Jurkat, Clone E6-1 (cell line): ENCODE results near the gene HDAC4.

Experiments
- DNase-seq: peaks from one replicate; pipeline ENCODE4 v3.0.0-alpha.2; 2011; ENCODE audit warnings: low read depth, low spot score
- H3K4me3 ChIP-seq: 2 replicates; pipeline ENCODE4 v1.5.1; 2011; ENCODE audit warnings: mild to moderate bottlenecking, low read length, control low read depth, moderate library complexity

Gene HDAC4

DNA sequence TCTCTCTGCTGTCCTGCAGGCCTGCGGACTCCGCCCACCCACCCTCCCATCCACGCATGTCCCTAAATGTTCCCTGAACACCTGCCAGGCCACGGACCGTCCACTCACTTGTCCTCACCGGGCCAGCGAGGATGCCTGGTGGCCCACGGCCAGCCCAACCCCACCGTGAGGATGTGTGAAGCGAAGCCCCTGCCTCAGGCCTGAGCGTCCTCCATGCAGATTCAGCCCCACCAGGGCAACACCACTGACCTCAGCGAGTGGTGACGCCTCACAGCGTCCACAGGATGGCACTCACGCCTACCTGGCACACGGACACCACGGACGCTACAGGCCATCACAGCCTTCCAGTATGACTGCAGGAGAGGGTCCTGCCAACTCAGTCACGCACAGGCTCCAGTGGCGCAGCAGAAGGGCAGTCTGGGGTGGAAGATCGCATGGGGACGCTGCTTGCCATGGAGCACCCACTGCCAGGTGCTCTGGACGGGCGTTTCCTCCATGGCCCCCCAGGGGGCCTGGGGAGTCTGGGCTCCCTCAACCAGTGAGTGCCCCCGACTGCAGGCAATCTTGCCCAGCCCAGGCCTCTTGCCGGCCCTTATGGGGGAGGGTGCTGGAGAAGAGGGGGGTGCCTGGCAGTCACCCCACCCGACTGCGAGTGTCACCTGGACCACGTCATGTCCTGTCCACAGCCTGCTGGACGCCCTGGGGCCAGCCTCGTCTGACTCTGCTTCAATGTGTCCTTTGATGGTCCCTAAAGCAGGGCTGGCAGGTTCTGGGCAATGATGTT is 25.4 kb downstream of the HDAC4 start:
- H3K4me3 ChIP-seq = no peak overlapping the region
- DNase-seq = no peak

DNA sequence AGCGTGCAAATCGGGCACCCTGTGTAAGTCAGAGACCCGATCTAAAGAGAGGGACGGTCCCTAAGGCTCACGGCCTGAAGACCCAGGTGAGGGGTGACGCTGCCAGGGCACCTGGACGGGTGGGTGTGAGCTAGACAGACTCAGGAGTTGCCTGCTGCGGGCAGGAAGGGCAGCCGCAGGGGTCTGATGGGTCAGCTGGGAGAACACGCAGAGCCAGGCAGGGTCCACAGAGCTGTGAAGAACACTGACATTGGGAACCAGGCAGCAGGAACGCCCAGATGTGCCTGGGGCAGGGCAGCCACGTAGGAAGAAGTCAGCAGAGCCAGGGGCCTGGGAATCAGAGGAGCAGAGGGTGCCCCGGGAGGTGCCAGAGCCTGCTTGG is 25.9 kb downstream of the HDAC4 start:
- H3K4me3 ChIP-seq = no peak overlapping the region
- no peak for DNase-seq

DNA sequence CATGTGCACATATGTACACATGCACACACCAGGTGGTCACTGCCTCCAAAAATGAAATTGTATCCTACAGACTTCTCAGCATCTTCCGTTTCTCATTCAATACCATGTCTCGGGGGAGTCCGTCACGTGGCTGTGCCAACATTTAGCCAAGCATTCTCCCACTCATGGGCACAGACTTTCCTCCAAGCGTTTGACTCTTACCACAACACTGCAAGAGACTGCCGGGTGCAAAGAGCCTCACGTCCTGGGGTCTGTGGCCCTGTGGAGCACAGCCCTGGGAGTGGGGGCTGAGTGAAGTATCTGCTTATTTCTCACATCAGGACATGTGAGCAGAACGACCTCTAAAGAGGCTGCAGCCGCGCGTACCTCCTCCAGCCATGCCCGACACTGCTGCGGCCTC is 28.0 kb downstream of the HDAC4 start:
- H3K4me3 ChIP-seq = no peak overlapping the region

DNA sequence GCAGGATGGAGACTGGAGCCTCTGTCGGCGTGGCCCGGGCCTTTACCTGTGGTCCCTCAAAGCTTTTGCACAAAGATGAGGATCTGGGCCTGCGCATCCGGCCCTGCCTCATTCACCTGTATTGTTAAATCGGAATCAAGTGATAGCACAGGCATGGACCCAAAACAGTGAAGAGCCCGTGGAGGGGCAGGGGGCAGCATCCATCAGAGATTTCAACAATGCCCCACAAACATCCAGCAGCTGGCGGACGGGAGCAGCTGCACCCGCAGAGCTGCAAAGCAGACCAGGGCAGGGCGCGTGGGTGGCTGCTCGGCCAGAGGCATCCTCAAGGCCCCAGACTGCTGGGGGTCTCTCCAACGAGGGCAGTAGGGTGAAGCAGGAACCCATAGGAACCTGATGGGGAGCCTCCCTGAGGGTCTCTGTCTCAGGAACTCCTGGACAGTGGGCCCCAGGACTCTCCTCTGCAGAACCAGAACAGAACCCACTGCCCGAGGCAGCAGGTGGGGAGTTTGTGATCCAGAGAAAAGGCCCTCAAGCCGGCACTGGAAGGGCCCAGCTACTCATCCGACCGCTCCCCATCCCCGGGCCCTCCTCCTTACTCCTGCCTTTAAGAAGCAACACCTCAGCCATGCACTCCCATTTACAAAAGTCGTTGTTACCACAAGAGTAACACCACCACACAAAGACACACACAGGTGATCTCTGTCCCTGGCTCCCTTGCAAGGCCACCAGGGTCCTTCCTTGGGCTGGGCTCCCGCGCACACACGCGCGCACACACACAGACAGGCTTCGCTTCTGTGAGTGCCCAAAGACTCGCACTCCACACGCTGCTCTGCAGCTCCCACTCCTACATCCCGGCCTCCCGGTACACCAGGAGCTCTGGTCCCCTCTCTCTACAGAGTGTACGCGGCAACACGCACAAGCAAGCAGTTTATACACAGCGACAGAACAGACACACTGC is 28.8 kb downstream of the HDAC4 start:
- no peak overlapping the region for H3K4me3 ChIP-seq
- no peak for DNase-seq

More for the DNA sequence above, 28.0 kb downstream of the HDAC4 start:
- DNase-seq = no peak

DNA sequence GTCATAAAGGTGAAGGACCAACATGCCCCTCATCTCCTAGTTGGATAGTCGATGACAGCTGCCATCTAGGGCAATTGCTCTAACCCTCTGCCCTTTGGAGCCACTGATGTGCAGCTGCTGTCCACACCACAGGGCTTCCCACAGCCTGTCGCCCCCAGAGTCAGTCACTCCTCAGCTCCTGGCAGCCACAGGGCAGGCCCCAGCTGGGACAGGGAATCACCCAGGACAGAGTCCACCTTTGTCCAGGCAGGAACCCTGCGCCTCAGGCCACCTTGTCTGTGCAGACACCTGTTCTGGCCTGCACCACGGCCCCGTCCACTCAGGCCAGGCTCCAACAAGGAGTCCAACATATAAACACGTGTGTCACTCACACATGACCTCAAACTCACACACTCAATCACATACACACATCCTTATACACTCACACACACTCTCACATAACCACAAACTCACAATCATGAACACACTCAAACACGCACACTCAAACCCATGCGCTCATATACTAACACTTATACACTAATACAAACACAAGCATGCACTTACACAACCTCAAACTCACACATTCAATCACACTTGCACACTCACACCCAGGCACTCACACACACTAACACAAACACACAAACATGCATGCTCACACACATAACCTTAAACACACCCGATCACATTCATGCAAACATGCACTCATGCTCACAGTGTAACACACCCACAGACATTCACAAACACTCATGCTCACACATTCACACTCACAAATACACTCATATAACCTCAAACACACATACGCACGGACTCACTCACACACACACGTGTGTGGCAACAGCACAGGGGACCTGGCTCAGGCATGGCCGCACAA is 29.7 kb downstream of the HDAC4 start:
- no peak for DNase-seq
- peak overlapping the region; percentile 46; the same call in 1 of the 2 replicates for H3K4me3 ChIP-seq

DNA sequence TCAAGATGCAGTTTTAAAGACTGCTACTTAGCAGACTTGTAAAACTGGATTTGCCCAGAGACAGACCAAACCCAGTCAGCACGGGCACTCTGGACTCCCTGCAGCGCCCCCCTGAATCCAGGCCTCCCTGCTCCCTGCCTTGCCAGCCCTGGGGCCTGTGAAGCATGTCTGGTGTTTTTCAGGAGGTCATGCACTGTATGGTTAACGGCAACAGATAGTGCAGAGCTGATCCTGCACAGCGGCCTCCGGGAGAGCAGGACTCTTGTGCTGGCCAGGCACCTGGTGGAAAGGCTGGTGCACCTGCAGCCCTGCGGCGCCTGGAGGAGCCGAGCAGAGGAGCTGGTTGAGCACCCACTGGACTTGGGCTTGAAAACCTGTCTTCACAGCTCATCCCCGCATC is 30.4 kb downstream of the HDAC4 start:
- DNase-seq = no peak
- H3K4me3 ChIP-seq = peak overlapping the region; percentile 46

DNA sequence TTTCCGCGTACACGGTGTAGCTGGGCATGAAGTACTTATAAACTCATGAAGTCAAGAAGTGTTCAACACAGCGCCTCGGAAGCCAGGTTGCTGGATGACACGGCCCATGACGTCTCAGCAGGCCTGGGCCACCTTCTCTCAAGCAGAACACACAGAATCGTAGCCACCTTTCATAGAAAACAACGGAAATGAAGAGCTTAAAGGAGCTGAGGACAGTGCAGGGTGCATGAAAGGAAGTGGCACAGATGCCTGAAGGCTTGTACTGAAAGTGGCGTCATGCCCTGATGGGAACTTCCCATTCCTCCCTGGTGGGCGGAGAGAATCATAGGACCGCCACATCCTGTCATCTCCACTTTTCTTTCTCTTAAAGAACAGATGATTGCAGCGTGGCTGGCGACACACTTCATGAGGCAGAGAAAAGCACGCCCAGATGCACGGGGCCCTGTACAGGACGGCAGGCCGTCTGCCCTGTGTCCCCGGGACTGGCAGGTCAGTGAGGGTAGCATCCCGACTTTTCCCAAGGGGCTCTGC is 31.1 kb downstream of the HDAC4 start:
- H3K4me3 ChIP-seq = peak overlapping the region; percentile 46
- DNase-seq = peak; percentile 95

DNA sequence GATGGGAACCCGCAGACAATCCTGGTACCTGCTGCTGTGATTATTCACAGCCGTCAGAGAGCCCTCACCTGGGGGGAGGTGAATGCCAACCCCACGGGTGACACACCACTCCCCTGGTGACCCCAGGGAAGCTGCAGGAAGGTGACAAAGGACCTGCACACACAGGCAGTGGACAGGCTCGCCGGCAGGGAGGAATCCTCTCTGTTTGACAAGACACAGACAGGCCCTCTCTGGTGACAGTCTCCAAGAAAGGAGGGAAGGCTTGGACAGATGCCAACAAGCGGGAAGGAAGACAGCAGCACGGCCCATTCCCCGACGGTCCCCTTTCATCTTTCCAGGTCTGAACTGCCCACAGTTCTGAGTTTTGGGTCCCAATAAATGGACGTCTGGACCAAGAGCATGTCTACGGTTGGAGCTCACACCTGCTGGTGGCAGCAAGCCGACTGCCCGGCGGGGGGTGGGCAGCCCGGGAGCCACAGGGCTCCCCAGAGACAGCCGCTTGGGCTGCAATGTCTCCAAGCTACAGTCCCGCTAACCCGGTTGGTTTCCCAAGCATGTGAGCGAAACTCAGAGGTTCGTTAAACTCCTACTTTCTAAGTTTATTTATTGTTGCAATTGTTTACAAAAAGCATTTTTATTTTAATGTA is 31.8 kb downstream of the HDAC4 start:
- no peak for DNase-seq
- H3K4me3 ChIP-seq = no peak overlapping the region

DNA sequence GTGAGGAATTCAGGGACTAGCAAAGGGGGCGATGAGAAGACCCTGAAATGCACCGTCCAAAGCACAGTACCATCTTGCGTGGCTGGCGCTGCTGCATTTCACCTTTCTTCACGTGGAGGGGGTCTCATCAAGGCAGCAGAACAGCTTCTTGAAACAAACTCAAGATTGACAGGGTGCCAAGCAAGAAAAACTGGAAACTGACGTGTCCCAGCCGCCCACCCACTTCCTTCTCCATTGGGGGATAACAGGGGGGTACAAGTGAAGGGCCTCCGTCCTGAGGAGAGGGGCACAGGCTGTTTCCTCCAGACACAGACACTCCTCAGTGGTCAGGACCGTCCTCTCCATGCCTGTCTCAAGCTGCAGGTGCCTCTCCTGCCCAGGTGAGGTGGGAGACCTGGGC is 32.5 kb downstream of the HDAC4 start:
- DNase-seq = no peak
- no peak overlapping the region for H3K4me3 ChIP-seq

DNA sequence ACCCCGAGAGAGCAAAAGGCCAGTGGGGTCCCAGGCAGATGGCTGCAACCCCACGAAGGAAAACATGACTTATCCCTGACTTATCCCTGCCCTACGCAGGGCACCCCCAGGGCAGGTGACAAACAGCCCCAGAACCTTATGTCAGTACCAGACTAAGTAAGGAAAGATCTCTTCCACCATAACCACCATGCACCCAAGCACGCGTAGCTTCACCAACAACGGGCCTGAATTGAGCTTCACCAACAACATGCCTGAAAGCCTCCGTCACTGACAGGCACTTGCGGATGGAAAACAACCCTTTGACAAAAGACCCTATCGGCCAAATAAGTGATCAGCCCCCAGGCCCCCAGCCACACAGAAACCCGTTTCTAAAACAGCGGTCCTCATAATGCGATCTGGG is 34.1 kb downstream of the HDAC4 start:
- DNase-seq = no peak
- H3K4me3 ChIP-seq = no peak overlapping the region

DNA sequence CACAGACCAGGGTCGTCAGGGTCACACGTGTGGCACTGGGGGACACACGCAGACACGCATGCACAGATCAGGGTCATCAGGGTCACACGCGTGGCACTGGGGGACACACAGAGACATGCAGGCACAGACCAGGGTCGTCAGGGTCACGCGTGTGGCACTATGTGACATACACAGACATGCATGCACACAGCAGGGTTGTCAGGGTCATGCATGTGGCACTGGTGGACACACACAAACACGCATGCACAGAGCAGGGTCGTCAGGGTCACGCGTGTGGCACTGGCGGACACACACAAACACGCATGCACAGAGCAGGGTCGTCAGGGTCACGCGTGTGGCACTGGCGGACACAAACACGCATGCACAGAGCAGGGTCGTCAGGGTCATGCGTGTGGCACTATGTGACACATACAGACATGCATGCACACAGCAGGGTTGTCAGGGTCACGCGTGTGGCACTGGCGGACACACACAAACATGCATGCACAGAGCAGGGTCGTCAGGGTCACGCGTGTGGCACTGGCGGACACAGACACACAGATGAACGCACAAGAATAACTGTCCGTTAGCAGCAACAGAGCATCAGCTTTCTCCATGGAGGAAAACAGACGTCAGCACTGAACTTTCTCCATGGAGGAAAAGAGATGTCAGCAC is 34.9 kb downstream of the HDAC4 start:
- H3K4me3 ChIP-seq = no peak overlapping the region
- DNase-seq = no peak

DNA sequence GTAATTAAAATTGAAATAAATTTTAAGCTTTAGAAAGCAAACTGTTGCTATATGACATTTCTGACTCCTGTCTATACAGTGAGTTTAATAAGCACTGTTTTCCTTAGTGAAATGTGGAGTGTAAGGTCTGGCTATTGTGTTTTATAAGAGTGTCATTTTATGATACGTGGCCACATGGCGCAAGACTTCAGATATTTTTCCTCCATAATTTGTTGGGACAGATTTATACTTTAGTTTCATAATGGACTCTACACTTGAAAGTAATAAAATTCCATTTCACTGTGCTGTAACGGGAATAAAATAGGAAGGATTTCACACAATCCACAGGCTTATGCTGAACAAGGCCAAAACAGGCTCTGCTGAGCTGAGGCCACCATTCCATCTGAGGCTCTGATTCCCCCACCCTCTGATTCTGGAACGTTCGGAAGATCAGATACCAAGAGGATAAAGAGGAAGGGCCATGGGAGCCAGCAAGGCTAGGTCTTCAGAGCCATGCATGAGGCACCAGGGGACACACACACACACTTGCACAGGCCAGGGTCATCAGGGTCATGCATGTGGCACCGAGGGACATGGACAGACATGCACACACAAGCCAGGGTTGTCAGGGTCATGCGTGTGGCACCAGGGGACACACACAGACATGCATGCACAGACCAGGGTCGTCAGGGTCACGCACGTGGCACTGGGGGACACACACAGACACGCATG is 35.6 kb downstream of the HDAC4 start:
- no peak for DNase-seq
- H3K4me3 ChIP-seq = no peak overlapping the region

DNA sequence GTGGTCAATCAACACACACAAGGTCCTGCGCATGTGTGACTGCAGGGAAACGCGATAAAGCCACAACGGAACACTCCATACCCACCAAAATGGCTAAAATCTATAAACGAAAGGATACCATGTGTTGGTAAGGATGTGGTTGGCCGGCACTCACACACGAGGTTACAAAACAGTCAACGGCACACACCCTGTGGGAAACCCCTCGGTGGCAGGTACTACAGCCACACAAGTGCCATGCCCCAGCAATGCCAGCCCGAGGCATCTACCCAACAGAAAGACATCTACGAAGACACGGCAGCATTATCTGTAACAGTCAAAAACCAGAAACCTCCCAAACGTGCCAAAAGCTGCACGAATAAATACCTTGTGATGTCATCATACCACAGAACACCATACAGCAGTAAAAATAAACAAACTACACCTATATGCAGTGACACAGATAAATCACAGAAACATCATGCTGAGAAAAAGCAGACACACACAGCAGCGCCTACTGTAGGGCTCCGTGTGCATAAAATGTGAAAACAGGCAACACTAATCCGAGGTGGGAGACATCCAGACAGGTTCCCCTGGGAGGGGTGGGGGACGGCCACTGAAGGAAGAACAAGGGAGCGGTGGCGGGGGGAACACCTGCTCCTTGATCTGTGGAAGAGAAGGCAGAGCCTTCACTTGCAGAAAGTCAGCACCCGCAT is 36.7 kb downstream of the HDAC4 start:
- no peak overlapping the region for H3K4me3 ChIP-seq
- DNase-seq = peak; percentile 49

DNA sequence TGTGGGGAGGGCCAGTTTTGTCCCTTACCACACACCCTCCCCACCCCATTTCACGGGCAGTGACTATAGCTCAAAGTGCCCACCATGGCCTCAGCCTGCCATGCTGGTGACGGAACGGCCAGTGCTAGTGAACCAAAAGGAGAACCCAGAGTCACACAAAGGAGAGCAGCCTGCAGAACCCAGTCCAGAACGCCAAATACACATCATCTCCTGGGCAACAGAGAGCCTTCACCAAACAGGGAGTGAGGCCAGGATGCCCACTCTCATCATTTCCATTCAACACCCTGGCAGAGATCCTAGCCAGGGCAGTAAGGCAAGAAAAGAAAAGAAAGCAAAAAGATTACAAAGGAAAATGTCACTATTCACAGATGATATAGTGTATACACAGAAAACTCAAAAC is 38.3 kb downstream of the HDAC4 start:
- H3K4me3 ChIP-seq = no peak overlapping the region
- DNase-seq = no peak

DNA sequence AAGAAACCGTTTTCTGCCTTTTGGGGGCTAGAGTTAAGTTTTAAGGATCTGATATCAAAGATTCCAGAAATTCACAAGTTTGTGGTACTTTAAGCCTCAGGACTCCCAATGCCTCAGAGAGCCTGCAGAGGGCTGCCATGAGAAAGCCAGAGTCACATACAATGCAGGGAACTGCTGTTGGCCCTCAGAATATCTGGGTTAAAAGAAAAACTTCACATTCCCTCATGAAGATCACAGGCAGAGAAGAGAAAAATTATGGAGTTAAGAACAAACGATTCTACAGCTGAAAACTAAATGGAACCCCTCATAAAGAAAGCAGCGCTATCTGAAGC is 39.5 kb downstream of the HDAC4 start:
- no peak for DNase-seq
- H3K4me3 ChIP-seq = no peak overlapping the region

DNA sequence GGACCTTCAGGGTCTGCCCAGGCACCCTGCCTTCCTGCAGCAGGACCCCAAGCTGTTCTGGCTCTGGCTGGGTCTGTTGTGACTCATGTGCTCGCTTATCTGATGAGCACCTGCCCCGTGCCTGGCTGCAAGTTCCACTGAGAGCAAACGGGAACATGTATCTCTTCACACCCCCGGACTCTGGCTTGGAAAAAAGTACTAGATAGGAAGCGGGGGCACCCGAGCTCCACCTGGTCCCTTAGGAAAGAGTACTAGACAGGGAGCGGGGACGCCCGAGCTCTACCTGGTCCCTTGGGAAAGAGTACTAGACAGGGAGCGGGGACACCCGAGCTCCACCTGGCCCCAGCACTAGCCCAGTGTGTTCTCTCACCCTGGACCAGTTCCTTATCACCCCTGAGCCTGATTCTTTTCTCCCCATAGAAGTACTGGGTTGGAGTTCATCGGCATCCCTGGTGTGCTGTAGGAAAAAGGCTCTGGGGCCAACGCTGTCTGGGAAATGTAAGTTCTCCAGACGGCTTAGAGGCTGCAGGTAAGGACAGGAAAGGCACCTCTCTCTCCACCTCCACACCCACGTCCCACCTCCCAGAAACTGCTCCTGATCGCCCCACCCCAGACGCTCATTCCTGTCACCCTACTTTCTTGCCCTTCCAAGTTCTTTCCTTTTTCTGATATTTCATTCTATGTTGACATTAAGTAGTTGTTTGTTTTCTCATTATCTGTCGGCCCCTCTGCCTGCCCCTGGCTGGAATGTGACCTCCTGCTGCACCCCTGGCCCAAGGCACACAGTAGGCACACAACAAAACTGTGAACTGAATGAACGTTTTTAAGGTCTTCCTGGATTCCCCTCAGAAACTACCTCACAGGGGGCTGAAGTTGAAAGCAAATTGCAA is 40.2 kb downstream of the HDAC4 start:
- no peak for DNase-seq
- H3K4me3 ChIP-seq = no peak overlapping the region
